Pulmonary artery endothelial cell (primary cell): ENCODE results near the gene FDXR. TPM values are rescaled to one million over a fixed set of nuclear protein-coding genes. Genes with fewer than 3 reads are reported as not detected.
"Not testable (repeated sequence)": the region's sequence is repeated elsewhere in the genome, so short reads cannot be mapped to it uniquely, and the experiment has no call there.

Experiments
- DNase-seq: peaks from one replicate; pipeline ENCODE4 v3.0.0-alpha.2; 2011; ENCODE audit warnings: low read depth, low spot score
- total RNA-seq: library from RNA; depleted of rRNA; stranded (reverse); fragments of >200 nt; gene quantifications from 2 replicates; pipeline ENCODE4 v1.2.3, GENCODE V29; 2014

Gene FDXR
- total RNA-seq, 1 donor from 2014 or later = 64.9 TPM

DNA sequence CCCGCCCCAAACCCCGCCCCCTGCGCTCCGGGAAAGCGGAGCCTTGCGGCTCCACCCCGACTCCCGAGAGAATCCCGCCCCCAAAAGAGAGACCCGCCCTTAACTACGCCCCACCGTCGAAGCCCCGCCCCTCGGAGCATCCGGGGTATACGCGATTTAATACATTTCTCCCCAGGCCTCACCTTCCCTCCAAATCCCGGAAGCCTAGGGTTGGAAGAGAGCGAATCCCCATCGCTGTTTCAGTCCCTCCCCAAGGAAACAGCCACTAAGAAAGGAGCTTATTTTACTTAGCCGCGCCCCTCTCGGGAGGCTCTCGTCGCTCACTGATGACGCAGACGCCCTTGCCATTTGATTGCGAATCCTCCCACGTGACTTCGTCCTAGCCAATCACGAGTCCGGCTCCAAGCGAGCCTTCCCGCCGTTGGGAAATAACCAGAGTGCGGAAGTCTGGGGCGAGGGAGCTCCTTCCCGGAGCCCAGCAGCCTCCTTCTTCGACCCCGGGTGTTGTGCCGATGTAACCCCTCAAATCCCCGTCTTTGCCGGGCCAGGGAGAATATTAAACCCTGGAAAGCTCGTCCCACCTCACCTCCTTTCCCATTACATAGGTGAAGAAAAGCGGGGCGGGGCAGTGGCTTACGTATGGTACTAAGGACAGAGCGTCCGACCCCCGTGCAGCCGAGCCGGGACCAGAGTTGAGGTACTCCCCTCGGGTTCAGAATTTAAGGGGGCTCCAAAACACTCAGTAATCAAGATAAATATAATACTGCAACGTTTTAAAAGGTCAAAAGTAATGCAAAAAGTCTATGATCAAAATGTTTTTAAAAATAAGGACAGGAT, 461 bp upstream of the FDXR start:
- DNase-seq = peak; percentile 100

DNA sequence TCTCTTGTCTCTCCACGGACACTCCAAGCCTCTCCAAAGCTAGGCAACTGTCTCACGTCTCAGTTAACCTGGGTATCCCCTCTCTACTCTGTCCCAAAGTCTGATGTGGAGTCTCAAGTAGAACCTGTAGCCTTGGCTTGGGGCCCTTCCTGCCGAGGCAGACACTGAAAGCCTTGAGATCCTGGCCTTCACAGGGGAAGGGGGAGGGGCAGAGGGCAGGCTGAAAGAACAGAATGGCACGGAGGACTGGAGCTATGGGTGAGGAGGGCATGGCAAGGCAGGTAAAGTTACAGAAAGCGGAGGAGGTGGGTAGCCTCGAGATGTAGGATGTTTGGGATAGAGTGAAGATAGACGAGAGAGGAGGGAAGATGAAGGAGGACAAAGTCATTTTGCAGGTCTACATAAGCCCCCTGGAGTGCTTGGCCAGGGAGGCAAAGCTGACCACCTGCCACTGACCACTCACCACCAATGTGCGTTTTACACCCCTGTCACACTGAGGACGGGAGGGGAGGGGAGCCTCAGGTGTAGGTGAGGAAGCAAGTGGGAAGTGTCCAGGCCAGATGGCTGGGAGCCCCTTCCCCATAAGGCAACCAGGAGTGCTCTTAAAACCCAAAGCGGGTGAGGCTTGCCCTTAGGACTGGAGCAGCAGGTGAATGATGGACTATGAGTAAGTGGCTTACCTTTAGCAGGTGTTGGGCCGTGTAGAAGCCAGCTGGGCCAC, 1.3 kb downstream of the FDXR start:
- DNase-seq = no peak

DNA sequence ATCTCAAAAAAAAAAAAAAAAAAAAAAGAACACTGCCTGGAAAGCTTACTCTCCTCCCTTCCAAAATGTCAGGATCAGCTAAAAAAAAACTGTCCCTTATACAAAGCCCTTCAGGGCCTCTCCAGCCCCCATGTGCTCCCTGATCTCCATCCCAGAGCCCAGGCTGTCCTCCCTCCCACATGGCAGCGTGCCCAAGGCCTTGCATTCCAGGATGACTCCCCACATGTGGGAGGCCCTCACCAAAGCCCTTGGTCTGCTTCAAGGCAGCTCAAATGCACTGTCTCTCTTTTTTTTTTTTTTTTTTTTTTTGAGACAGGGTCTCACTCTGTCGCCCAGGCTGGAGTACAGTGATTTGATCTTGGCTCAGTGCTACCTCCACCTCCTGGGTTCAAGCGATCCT, 2.3 kb downstream of the FDXR start:
- no peak for DNase-seq

DNA sequence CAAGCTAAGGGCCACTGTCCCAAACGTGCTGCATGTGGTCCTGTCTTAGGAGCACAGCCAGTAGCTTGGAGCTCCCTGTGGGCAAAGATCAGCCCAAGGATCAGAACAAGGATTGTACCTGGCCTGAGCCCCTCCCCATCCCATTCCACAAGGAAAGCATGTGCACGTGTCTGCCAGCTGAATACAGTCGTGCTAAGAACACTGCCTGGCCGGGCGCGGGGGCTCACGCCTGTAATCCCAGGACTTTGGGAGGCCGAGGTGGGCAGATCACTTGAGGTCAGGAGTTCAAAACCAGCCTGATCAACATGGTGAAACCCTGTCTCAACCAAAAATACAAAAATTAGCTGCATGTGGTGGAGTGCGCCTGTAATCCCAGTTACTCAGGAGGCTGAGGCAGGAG, 2.8 kb downstream of the FDXR start:
- DNase-seq = not testable (repeated sequence)

DNA sequence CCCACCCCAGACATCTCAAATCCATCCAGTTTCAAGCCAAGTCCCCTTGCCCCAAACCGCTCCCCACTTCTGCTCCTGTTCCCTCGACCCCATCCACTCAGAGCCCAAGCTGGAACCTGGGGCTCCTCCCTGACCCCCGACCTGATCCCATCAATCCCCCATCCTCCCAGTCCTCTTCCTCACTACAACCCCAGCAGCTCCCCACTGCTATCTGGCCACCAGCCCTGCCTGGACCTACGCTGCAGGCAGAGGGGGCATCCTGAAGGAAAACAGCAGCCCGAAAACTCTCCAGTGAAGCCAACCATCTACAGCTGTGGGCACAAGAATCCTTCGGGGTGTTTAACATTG, 3.9 kb downstream of the FDXR start:
- no peak for DNase-seq

DNA sequence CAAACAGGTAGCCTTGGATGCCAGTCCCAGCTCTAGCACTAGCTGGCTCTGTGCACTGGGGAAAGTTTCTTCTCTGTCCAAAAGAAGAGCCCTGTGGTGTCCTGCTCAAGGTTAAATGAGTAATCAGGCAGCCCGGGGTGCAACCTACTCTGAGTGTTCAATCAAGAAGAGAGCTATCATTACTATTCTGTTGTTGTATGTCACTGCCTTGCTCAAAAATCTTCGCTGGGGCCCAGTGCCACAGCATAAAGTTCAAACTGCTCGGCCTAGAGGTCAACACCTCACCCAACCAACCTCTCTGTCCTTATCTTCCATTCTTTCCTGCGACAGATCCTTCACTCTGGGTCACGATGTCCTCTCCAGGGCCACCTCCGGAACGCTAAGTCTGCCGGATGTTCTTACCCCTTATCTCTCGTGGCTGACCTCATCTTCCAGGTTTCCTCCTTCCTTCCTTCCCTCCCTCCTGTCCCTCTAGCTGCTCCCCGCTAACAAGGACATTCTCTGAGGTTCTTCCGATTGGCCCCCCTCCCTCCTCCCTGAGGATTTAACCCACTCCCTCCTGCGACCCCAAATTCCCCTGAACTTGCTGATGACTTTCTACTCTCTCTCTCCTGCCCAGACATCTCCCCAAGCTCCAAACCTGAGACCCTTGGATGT, 4.4 kb downstream of the FDXR start:
- DNase-seq = no peak

DNA sequence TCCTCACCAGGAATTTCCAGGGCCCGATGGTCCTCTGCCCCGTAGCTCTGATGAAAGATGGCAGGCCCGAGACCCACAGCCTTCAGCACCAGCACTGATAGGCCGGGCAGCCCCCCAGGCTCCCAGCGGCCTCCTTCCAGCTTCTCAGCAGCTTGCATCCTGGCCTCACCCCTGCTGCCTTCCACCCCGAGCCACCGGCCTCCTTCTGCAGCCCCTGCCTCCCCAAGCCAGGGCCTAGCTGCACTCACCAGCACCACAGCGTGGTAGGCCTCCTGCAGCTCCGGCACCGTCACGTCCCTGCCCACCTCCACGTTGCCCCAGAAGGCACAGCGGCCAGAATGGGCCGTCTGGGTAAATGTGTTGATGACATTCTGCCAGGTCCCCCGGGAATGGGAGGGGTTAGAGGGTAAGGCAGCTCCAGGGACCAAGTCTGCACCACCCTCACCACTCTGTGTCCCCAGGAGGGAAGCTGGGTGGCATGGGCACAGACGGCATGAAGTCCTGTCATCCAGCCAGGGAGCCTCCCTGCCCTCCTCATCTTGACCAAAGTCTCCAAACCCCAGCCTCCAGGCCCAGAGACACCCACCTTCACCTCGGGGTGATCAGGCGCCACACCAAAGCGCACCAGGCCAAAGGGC, 6.5 kb downstream of the FDXR start:
- DNase-seq = no peak

DNA sequence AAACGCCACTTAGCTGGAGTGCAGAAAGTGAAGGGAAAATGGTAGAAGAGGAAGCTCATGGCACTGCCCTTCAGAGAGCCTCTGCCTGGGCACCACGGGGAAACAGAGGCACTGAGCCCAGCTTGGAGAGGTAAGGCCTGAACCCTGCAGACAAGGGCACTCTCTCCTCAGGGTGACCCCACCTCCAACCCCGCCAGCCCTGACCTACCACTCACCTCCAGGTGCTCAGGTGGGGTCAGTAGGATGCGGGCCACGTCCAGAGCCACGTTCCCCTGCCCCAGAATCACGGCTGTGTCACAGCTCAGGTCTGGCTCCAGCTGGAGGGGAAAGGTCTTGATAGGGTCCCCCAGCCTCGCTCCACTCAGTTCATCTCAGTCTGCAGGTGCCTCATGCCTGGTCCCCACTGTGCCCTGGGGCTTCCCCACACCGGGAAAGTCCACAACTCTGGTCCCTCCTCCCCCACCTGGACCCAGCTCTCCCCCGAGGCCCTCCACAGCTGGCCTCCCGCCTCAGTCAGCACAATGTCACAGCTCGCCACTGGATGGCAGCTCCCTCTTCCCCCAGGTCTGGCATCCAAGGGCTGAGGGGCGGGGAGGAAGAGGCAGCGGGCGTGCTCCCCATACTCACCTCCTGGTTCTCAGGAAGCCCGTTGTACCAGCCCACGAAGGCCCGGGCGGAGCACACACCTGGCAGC, 7.1 kb downstream of the FDXR start:
- DNase-seq = no peak

DNA sequence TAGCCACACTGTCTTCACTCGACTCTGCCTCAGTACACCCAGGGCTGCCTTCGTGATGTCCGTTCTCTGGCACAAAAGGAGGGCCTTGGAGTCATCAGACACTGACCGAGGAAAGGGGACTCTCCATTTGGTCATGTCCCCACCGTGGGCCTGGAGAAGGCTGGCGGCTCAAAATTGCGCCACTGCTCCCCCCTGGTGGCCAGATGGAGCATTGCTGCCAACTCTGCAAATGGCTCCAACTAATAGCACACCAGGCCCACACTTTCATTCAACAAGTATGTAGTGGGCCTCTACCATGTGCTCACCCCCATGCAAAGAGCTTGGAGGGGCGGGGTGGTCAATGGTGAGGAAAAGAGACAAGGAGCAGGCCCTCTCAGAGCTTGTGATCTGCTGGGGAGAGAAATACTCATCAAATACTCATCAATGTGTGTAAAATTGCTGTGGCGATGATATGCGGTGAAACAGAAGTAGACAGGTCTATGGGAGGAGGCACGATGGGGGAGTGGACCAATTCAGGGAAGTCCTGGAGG, 7.9 kb downstream of the FDXR start:
- no peak for DNase-seq

DNA sequence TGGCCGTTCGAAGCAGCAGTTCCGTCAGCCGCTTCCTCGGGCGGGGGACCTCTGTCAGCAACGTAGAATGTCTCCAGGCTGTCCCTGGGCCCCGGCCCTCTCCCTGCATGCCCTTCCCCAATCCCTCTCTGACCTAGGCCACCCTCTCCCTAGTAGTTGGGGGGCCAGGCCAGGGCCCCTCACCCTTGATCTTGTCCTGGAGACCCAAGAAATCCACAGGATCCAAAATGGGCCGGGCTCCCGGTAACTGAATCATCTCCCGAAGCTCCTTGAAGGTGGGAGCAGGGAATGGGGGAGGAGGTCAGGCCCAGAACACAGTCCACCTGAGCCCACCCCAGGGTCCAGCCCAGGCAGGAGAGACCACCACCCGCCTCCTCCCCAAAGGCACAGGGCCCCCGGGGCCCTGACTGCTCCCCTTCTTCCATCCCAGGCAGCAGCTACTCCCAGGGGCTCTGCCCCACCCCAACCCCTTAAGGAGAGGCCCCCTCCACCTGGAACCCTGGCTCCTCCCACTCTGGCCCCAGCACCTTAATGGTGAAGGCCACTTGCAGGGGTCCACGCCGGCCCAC, 8.4 kb downstream of the FDXR start:
- no peak for DNase-seq

DNA sequence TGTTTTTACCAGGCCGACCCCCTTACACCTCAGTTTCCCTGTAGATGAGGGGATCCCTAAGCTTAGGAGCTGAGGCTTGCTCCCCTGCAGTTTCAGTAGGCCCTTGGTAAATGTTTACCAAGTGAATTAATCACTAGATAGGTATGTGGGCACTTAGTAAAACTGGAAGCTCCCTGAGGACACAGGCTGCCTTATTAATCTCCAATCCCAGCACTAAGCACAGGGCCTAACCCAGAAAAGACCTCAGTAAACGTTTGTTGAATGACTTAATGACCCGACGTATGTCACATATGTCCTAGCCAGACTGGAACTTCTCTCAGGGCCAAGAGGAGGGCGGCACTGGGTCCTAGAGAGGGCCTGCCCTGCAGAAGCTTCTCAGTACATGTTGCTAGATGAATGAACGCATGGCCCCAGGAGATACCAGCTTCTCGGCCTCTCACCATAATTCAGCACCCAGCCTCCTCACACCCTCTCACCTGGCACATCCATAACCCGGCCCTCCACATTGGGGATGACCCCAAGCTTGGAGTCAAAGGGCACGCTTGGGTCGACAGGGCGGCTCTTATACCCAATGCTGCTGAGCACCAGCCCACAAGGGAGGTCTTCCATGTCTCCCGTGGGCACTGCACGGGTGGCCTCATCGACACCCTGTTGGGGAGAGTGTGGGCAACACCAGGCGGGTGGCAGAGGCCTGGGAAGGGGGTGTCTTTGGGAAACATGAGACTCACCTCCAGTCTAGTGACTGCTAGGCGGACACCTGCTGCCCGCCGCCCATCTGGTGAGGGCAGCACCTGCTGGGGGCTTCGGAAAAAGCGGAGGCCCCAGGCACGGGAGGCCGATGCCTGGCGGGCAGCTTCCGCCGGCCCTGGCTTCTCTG, 9.1 kb downstream of the FDXR start:
- no peak for DNase-seq

DNA sequence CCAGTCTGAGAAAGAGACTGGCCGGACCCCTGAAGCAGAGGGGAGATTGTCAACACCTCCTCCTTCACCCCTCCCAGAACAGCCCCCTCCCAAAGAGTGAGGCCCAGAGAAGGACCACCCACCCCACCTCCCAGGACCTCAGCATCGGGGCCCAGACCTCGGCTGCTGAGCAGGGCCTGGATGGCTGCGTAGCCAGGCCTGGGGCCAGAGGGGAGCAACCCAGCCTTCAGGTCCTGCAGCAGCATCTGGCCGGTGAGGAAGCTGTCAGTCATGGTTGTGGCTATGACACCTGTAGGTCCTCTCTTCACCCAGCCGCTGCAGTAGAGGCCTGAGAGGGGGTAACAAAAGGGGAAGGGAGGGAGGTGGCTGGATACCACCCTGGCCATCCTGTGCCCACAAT, 9.9 kb downstream of the FDXR start:
- DNase-seq = no peak

DNA sequence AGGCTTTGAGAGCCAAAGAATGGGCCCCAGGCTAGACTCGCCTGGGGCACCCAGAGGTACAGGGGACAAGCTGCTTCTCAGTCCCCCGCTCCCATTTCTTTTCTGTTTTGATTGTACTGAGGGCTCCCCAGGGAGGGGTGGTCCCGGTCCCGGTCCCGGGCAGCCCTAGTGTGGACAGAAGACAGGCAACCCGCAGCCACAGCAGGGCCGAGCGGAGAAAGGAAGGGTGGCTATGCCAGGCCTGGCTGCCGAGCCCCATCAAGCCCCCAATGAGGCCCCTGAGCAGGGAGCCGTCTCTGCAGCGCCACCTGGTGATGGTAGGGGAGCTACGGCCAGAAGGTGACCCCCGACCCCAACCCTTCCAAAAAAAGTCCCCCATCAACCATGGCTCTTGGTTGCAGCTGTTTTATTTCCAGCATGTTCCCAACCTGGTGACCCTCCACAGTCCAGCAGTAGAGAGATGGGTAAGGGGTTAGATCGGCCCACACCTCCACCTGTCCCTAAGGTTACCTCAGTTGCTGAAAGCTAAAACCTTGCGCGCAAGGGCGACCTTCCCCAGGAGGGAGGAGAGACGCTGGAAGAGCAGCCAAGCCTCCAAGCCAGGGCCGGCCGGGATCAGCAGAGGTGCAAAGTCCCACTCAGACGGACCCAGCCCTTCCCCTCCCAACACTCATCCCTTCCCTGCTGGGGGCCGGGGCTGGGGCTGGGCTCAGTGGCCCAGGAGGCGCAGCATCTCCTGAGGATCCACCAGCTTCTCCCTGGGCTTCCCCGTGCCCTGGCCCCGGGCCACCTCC, 10.5 kb downstream of the FDXR start:
- no peak for DNase-seq

DNA sequence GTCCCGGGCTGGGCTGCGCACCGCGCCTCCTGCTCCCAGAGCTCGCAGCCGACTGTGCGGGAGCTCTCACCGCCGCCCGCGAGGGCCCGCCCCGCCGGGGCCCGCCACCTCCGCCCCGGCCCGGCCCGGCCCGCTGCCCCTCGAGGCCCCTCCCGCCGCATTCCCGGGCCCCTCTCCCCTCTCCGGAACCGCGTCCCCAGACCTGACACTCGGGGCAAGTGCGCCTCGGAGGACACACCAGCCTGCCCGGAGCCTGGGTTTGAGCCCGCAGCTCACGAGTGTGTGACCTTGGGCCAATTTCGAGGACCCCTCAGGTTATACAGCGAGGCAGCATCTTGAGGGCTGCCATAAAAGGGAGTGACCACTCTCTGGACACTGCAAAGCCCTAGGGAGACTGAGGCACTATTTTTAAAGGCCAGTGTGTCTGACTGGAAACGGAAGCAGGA, 11.1 kb downstream of the FDXR start:
- DNase-seq = no peak

DNA sequence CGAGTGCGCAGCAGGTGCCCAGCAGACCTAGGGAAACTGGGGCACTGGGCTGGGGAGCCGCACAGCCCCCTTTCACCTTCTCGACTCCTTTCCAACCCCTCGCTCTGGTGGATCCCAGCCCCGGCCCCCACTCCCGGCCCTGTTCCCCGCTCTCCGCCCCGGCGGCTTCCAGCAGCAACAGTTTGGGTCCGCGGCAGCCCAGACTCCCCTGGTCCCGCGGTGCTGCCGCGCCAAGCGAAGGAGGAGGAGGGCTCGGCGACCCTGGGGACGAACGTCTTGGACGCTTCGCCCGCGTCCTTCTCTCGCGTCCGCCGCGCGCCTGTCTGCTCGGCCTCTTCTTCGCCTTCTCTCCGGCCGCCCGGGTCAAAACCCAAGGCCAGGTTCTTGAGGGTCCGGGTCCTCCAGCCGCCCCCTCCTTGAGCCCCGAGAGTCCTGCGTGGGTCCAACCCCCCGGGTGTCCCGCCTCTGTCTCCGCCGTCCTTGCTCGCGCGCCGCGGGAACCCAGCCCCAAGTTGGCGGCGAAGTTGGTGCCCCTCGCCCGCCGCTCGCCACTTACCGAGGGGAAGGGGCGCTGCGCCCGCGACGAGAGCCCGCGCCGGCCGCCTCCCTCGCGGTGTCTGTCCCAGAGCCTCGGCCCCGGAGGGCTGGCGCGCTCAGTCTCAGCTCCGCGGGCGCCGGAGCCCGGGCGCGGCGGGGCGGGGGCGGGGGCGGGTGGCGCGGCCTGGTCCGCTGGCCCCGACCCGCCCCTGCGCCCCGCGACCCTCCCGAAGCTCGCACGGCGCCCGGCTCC, 11.7 kb downstream of the FDXR start:
- DNase-seq = no peak

DNA sequence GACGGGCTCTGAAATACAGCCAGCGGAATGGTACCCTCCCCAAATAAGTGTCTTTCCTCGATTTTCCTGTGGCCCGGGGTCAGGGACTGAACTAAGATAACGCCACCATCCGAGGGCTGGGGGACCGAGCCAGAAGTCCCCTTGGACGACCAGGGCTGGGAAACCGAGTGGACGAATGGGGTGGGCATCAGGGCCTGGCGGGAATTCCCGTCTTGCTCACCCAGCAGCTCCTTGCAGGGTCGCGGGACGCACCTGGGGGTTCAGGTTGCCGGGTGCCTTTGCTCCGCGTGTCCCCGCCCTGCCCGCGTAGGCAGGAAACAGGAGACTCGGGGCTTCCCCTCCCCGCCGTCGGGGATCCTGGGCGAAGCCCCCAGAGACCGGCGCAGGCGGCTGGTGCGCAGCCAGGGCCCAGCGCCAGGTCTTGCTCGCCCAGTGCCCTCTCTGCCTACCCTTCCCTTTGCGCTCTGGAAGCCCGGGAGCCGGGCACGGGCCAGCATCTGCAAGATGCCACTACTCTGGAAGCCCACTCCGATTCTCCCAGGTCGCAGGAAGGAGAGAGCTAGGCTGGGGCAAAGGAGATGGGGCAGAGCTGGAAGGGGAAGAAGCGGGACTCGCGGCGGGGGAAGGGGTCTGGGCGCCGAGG, 12.4 kb downstream of the FDXR start:
- no peak for DNase-seq

DNA sequence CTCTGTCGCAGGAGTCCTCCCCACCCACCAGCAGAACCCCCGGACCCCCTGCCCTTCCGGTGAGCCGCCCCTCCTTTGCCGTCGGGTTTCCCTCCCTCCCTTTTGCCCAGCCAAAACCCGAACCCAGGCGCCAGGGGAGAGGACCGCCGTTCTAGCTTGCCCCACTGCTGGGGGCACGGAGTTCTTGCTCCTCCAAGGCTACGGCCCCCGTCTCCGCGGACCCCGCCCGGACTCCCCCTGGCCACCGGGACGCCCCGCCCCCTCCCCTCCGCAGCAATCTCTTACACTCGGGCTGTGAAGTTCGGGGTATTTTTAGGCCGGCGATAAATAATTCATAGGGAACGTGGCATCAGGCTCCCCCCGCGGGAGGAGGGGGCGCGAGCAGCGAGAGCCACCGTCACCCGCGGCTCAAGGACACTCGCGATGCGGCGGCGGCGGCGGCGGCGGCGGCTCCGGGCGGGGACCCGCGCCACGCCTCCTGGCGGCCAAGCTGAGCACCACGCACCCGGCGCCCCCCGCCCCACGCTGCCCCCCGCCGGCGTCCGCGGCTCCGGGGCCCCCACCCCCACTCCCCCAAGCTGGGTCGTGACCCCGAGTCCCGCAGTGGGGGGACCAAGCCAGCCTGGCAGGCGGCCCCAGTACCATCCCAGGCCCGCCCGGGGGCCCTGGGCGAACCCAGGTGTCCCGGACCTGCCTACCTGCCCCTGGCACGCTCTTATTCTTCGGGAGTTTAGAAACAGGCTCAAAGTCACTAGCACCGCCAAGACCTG, 13.2 kb downstream of the FDXR start, which contains the start of gene GRIN2C:
Gene GRIN2C (minus strand): TSS at position 427 of the 770 bp plus-strand sequence. CDS start 4,793 bp downstream, outside the sequence.
- no peak for DNase-seq
